ENCODE data around the gene PRR4. TPM values are rescaled to one million over a fixed set of nuclear protein-coding genes. Genes with fewer than 3 reads are reported as not detected.

The PRR4 gene
- 5.4 to 7.2 TPM (median 5.4 TPM) in 3 replicates for total RNA-seq

- H3K4me1 Mint-ChIP-seq, result no peaks in the 10 kb centered on the region
- TF ChIP-seq CTCF (IDR thresholded peaks at IDR 0.05; ENCODE audit: unreplicated experiment), result no peak
- no peaks in the 10 kb centered on the region for H3K27me3 Mint-ChIP-seq (ENCODE audit: low read depth)
- no peak for DNase-seq (ENCODE audit: low spot score in 2 of 2, unreplicated experiment in 2 of 2)
- H3K4me3 Mint-ChIP-seq, result no peak within 1 kb of the TSS
- H3K27ac Mint-ChIP-seq, result no peak within 1 kb of the TSS
- no peaks in the 10 kb centered on the region for H3K9me3 Mint-ChIP-seq
- peaks cover 26% of the 10 kb centered on the region for H3K36me3 Mint-ChIP-seq
These were observed at the start of gene PRR4 for GRCh38 chr12:10849425-10849878. Gene PRR4, minus strand, starts transcription at chr12:10849475. Its CDS starts 38 bp downstream, at chr12:10849437.

- no peaks in the 10 kb centered on the region for H3K4me1 Mint-ChIP-seq
- peaks cover 13% of the 10 kb centered on the region for H3K36me3 Mint-ChIP-seq
- H3K9me3 Mint-ChIP-seq, result peaks cover 13% of the 10 kb centered on the region
- DNase-seq (ENCODE audit: low spot score in 2 of 2, unreplicated experiment in 2 of 2), result no peak
- no peak for TF ChIP-seq CTCF (IDR thresholded peaks at IDR 0.05; ENCODE audit: unreplicated experiment)
- no peak overlapping the region for H3K4me3 Mint-ChIP-seq
- H3K27ac Mint-ChIP-seq, result no peak overlapping the region
- no peaks in the 10 kb centered on the region for H3K27me3 Mint-ChIP-seq (ENCODE audit: low read depth)
These were observed 47.6 kb upstream of the PRR4 start for GRCh38 chr12:10896854-10897253.

GRCh38 chr12:10891937-10892336 is 42.7 kb upstream of the PRR4 start:
- Mint-ChIP-seq H3K9me3 (no peaks in the 10 kb centered on the region), H3K27me3 (ENCODE audit: low read depth) (no peaks in the 10 kb centered on the region), H3K27ac (no peak overlapping the region), H3K36me3 (peaks cover 2% of the 10 kb centered on the region), H3K4me3 (no peak overlapping the region), H3K4me1 (no peaks in the 10 kb centered on the region)
- no peak for TF ChIP-seq CTCF (IDR thresholded peaks at IDR 0.05; ENCODE audit: unreplicated experiment)
- DNase-seq (ENCODE audit: low spot score in 2 of 2, unreplicated experiment in 2 of 2), result no peak

- H3K4me3 Mint-ChIP-seq, result no peak overlapping the region
These were observed 40.0 kb upstream of the PRR4 start for GRCh38 chr12:10889226-10889625.

GRCh38 chr12:10884086-10884725 is 34.9 kb upstream of the PRR4 start, which contains the start of gene PRH1:
Gene PRH1, minus strand, starts transcription at chr12:10884255. Its CDS starts 38 bp downstream, at chr12:10884217.
- DNase-seq (ENCODE audit: low spot score in 2 of 2, unreplicated experiment in 2 of 2), result no peak
- no peak within 1 kb of the TSS for H3K4me3 Mint-ChIP-seq
- H3K27me3 Mint-ChIP-seq (ENCODE audit: low read depth), result no peaks in the 10 kb centered on the region
- H3K9me3 Mint-ChIP-seq, result no peaks in the 10 kb centered on the region
- peaks cover 23% of the 10 kb centered on the region for H3K36me3 Mint-ChIP-seq
- H3K27ac Mint-ChIP-seq, result no peak within 1 kb of the TSS
- no peaks in the 10 kb centered on the region for H3K4me1 Mint-ChIP-seq
- TF ChIP-seq CTCF (IDR thresholded peaks at IDR 0.05; ENCODE audit: unreplicated experiment), result no peak

More at GRCh38 chr12:10889226-10889625, 40.0 kb upstream of the PRR4 start:
- Mint-ChIP-seq H3K27me3 (ENCODE audit: low read depth) (no peaks in the 10 kb centered on the region), H3K4me1 (no peaks in the 10 kb centered on the region), H3K27ac (no peak overlapping the region), H3K9me3 (no peaks in the 10 kb centered on the region), H3K36me3 (peaks cover 2% of the 10 kb centered on the region)
- no peak for DNase-seq (ENCODE audit: low spot score in 2 of 2, unreplicated experiment in 2 of 2)
- TF ChIP-seq CTCF (IDR thresholded peaks at IDR 0.05; ENCODE audit: unreplicated experiment), result no peak
